ENCODE measurements around the gene SH3PXD2A.

Gene SH3PXD2A

DNA sequence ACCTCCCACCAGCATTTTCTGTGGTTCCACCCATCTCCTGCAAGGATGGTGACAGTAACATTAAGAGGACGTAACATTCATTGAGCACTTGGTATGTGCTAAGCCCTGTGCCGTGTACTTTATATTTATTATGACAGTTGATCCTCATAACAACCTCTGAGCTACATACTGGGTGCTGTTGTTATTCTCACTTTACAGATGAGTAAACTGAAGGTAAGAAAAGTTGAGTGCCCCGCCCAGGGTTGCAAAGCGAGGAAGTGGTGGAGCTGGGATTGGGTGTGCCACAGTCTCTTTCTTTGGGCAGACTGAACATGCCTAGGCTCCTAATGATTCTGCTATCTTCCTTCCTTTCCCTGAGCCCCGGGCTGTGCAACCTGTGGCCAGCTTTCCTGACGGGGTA lies 107.4 kb downstream of the SH3PXD2A start:
- no peak overlapping the region for H3K27ac ChIP-seq (ENCODE audit: insufficient read depth in 1 of 2, low read depth in 1 of 2, low read length in 2 of 2, poor library complexity in 1 of 2, severe bottlenecking in 2 of 2)
- POLR2A ChIA-PET, result no interaction called here

DNA sequence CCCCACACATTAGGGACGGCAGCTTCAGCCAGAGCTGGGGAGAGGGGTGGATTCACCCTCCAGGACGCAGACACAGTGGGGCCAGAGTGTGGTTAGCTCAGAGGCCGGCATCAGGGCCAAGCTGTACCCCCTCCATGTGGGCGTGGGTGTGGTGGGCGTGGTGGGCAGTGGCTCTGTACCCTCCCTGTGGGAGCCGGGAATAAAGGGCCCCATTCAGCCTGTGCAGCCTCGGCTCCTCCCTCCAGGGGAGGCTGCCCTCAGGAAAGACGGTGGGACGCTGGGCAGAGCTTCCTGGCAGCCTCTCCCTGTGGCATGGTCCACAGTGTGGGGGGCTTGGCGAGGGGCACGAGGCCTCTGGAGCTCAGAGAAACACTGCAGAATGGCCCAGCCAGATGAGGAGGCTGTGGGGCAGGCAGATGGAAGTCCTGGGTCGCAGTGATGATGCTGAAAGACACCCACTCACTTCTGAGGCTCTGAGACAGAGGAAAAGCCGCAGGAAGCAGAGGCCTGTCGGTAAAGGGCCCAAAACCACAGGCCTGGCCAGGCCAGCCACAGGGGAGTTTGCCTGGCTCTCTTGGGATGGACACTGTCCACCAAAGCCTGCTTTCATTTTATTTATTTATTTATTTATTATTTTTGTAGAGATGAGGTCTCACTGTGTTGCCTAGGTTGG lies 108.0 kb downstream of the SH3PXD2A start:
- Histone ChIP-seq H3K4me3 (ENCODE audit: control insufficient read depth in 1 of 7, extremely low read depth in 1 of 7, insufficient read depth in 4 of 7, low read depth in 2 of 7, low read length in 6 of 7) (no peak overlapping the region), H3K36me3 (ENCODE audit: control insufficient read depth in 4 of 4, insufficient read depth in 4 of 4, low read length in 3 of 4) (no peaks in the 10 kb centered on the region), H3K27ac (ENCODE audit: insufficient read depth in 1 of 2, low read depth in 1 of 2, low read length in 2 of 2, poor library complexity in 1 of 2, severe bottlenecking in 2 of 2) (no peak overlapping the region), H3K27me3 (replicated peaks in 2 of 5; ENCODE audit: control insufficient read depth in 4 of 5, insufficient read depth in 5 of 5, low read length in 4 of 5) (no peaks in the 10 kb centered on the region), H3K4me1 (ENCODE audit: control extremely low read depth in 1 of 4, control insufficient read depth in 4 of 4, insufficient read depth in 4 of 4, low read length in 3 of 4) (peaks cover 0 to 37% (median 2%) of the 10 kb centered on the region in 4 experiments), H3K9me3 (ENCODE audit: control extremely low read depth in 1 of 5, control insufficient read depth in 4 of 5, insufficient read depth in 2 of 5, low read depth in 1 of 5, low read length in 4 of 5) (no peaks in the 10 kb centered on the region)
- CTCF ChIA-PET, result interaction anchor here (0.6 to 2.9 kb wide), 9 partner anchors 8 to 283 kb away, joined by 3 to 9 read pairs (median 3); partner anchors contain the start of gene SH3PXD2A
- WGBS (ENCODE audit: insufficient coverage), result 95% methylated on average over 11 of the region's 14 CpGs
- POLR2A ChIA-PET, result no interaction called here
- no peak for DNase-seq

More for the DNA sequence above, 107.4 kb downstream of the SH3PXD2A start:
- H3K27me3 ChIP-seq (replicated peaks in 2 of 5; ENCODE audit: control insufficient read depth in 4 of 5, insufficient read depth in 5 of 5, low read length in 4 of 5), result no peaks in the 10 kb centered on the region
- peaks cover 0 to 3% (median 0%) of the 10 kb centered on the region in 5 experiments for H3K9me3 ChIP-seq (ENCODE audit: control extremely low read depth in 1 of 5, control insufficient read depth in 4 of 5, insufficient read depth in 2 of 5, low read depth in 1 of 5, low read length in 4 of 5)
- no peaks in the 10 kb centered on the region for H3K36me3 ChIP-seq (ENCODE audit: control insufficient read depth in 4 of 4, insufficient read depth in 4 of 4, low read length in 3 of 4)
- WGBS (ENCODE audit: insufficient coverage), result 100% methylated on average over 5 of the region's 6 CpGs
- no peak for DNase-seq
- no peak overlapping the region for H3K4me3 ChIP-seq (ENCODE audit: control insufficient read depth in 1 of 7, extremely low read depth in 1 of 7, insufficient read depth in 4 of 7, low read depth in 2 of 7, low read length in 6 of 7)
- peaks cover 0 to 33% (median 2%) of the 10 kb centered on the region in 4 experiments for H3K4me1 ChIP-seq (ENCODE audit: control extremely low read depth in 1 of 4, control insufficient read depth in 4 of 4, insufficient read depth in 4 of 4, low read length in 3 of 4)
- CTCF ChIA-PET, result interaction anchor here (0.6 to 2.9 kb wide), 5 partner anchors 9 to 284 kb away, joined by 3 to 9 read pairs (median 4); no protein-coding TSS in a partner anchor

DNA sequence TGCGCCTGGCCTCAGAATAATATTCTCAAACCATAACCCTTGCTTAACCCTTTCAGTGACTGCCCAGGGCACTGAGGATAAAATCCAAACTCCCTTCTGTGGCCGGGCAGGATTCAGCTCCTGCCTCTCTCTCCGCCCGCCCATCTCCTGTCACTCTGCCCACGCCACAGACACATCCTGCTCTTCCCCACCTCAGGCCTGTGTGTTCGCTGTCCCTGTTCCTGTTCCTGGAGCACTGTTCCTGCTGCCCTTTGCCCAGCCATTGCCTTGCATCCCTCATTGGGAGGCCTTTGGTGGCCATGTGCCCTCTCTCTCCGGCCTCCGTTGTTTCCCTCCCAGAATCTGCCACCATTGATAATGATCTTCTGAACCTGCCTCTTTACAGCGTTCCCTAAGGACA lies 108.8 kb downstream of the SH3PXD2A start:
- whole genome bisulfite sequencing (ENCODE audit: insufficient coverage), result 92% methylated on average over 7 of the region's 9 CpGs
- Histone ChIP-seq H3K36me3 (ENCODE audit: control insufficient read depth in 4 of 4, insufficient read depth in 4 of 4, low read length in 3 of 4) (no peaks in the 10 kb centered on the region), H3K27ac (ENCODE audit: insufficient read depth in 1 of 2, low read depth in 1 of 2, low read length in 2 of 2, poor library complexity in 1 of 2, severe bottlenecking in 2 of 2) (no peak overlapping the region), H3K4me3 (ENCODE audit: control insufficient read depth in 1 of 7, extremely low read depth in 1 of 7, insufficient read depth in 4 of 7, low read depth in 2 of 7, low read length in 6 of 7) (no peak overlapping the region), H3K4me1 (ENCODE audit: control extremely low read depth in 1 of 4, control insufficient read depth in 4 of 4, insufficient read depth in 4 of 4, low read length in 3 of 4) (peaks cover 0 to 37% (median 2%) of the 10 kb centered on the region in 4 experiments), H3K9me3 (ENCODE audit: control extremely low read depth in 1 of 5, control insufficient read depth in 4 of 5, insufficient read depth in 2 of 5, low read depth in 1 of 5, low read length in 4 of 5) (no peaks in the 10 kb centered on the region), H3K27me3 (replicated peaks in 2 of 5; ENCODE audit: control insufficient read depth in 4 of 5, insufficient read depth in 5 of 5, low read length in 4 of 5) (no peaks in the 10 kb centered on the region)
- ChIA-PET CTCF (interaction anchor here (0.9 to 2.9 kb wide), 6 partner anchors 10 to 139 kb away, joined by 3 to 9 read pairs (median 3); partner anchors contain the start of gene SH3PXD2A), POLR2A (no interaction called here)
- no peak for DNase-seq

DNA sequence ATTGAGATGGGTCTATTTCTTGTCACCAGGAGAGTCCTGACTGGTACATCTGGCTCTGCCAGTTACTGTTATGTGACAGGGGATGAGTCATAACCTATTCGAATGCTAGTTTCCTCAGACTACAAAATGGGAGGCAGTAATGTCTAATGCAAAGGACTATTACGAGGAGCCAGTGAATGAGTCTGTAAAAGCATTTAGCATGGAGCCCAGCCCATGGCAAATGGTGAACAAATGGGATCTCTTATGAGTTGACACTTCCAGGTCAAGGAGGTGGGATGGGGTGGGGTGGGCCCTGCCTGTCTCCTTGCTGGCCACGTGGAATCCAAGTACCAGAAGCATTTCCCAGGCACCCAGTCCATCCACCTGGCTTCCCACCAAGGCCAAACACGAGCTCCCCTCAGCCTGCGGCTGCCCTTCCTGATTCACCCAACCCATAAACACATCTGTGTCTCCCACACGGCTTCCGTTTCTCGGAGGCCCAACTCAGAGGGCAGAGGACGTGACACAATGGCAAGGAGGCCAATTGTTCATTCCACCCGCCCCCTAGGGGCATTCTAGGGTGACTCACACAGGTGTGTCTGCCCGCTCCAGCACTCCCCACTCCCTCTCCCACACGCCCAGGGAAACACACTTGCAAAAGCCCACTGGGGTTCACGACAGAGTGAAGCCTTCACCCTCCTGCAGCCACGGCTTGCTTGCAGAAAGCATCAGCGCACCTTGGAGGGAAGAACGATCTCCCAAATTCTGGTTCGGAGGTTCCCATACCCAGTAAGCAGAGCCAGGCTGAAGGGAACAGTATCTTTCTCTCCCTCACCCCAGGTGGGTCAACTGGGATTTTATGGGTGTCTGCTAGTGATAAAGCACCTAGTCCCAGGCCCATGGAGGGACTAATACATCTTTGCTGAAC lies 109.8 kb downstream of the SH3PXD2A start:
- Histone ChIP-seq H3K36me3 (ENCODE audit: control insufficient read depth in 4 of 4, insufficient read depth in 4 of 4, low read length in 3 of 4) (no peaks in the 10 kb centered on the region), H3K27ac (ENCODE audit: insufficient read depth in 1 of 2, low read depth in 1 of 2, low read length in 2 of 2, poor library complexity in 1 of 2, severe bottlenecking in 2 of 2) (no peak overlapping the region), H3K4me3 (ENCODE audit: control insufficient read depth in 1 of 7, extremely low read depth in 1 of 7, insufficient read depth in 4 of 7, low read depth in 2 of 7, low read length in 6 of 7) (no peak overlapping the region), H3K9me3 (ENCODE audit: control extremely low read depth in 1 of 5, control insufficient read depth in 4 of 5, insufficient read depth in 2 of 5, low read depth in 1 of 5, low read length in 4 of 5) (no peaks in the 10 kb centered on the region), H3K4me1 (ENCODE audit: control extremely low read depth in 1 of 4, control insufficient read depth in 4 of 4, insufficient read depth in 4 of 4, low read length in 3 of 4) (peaks cover 0 to 37% (median 2%) of the 10 kb centered on the region in 4 experiments), H3K27me3 (replicated peaks in 2 of 5; ENCODE audit: control insufficient read depth in 4 of 5, insufficient read depth in 5 of 5, low read length in 4 of 5) (no peaks in the 10 kb centered on the region)
- WGBS (ENCODE audit: insufficient coverage), result 97% methylated on average over 15 of the region's 17 CpGs
- ChIA-PET CTCF (interaction anchor here (0.7 to 2.9 kb wide), 5 partner anchors 8 to 103 kb away, joined by 3 to 9 read pairs (median 4); no protein-coding TSS in a partner anchor), POLR2A (no interaction called here)
- peak in 2 of 3 donors; percentile 47 to 53 for DNase-seq

DNA sequence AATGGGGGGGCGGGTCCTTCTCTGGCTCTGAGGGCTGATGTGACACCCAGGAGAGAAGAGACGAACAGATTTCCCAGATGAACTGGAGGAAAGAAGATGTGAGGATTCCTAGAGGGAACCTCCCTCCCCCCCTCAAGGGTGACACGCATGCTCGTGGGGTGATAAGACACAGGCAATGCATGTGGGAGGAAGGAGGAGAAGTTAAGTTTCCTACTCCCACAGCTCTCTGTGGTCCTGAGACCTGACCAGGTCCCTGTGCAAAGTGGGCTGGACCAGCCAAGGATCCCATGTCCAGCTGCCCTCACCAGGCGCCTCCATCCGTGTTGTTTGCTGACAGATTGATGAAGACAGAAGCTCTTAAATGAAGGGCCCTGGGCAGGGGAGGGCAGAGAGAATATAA lies 112.6 kb downstream of the SH3PXD2A start:
- peaks cover 0 to 35% (median 2%) of the 10 kb centered on the region in 4 experiments for H3K4me1 ChIP-seq (ENCODE audit: control extremely low read depth in 1 of 4, control insufficient read depth in 4 of 4, insufficient read depth in 4 of 4, low read length in 3 of 4)
- H3K36me3 ChIP-seq (ENCODE audit: control insufficient read depth in 4 of 4, insufficient read depth in 4 of 4, low read length in 3 of 4), result no peaks in the 10 kb centered on the region
- H3K4me3 ChIP-seq (ENCODE audit: control insufficient read depth in 1 of 7, extremely low read depth in 1 of 7, insufficient read depth in 4 of 7, low read depth in 2 of 7, low read length in 6 of 7), result no peak overlapping the region
- H3K9me3 ChIP-seq (ENCODE audit: control extremely low read depth in 1 of 5, control insufficient read depth in 4 of 5, insufficient read depth in 2 of 5, low read depth in 1 of 5, low read length in 4 of 5), result no peaks in the 10 kb centered on the region
- no peaks in the 10 kb centered on the region for H3K27me3 ChIP-seq (replicated peaks in 2 of 5; ENCODE audit: control insufficient read depth in 4 of 5, insufficient read depth in 5 of 5, low read length in 4 of 5)
- POLR2A ChIA-PET, result no interaction called here
- 90% methylated on average over 2 of the region's 6 CpGs for WGBS (ENCODE audit: insufficient coverage)
- CTCF ChIA-PET, result interaction anchor here (0.9 to 3.0 kb wide), 5 partner anchors 7 to 112 kb away, joined by 3 to 12 read pairs (median 4); partner anchors contain the start of gene SH3PXD2A
- H3K27ac ChIP-seq (ENCODE audit: insufficient read depth in 1 of 2, low read depth in 1 of 2, low read length in 2 of 2, poor library complexity in 1 of 2, severe bottlenecking in 2 of 2), result no peak overlapping the region
- DNase-seq, result no peak

DNA sequence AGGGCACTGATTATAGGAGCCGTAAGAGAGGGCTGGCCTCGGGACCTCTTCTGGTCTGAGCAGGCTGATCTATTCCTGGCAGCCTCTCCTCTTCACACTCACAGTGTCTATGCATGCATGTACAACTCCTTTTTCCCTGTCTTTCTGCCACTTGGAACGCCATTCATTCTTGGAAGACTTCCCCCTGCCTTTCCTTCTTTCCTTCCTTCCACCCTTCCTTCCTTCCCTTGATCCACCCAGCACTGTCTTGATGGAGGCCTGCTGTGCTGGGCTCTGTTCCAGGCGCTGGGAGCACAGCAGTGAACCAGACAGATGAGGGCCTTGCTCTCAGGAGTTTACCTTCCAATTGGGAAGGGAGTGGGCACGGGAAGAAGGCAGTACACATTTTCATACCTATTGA lies 114.8 kb downstream of the SH3PXD2A start:
- DNase-seq, result no peak
- no peak overlapping the region for H3K4me3 ChIP-seq (ENCODE audit: control insufficient read depth in 1 of 7, extremely low read depth in 1 of 7, insufficient read depth in 4 of 7, low read depth in 2 of 7, low read length in 6 of 7)
- 100% methylated on average over 3 of the region's 5 CpGs for WGBS (ENCODE audit: insufficient coverage)
- CTCF ChIA-PET, result interaction anchor here (1.4 to 2.8 kb wide), 2 partner anchors 10 to 15 kb away, joined by 4 to 11 read pairs; no protein-coding TSS in a partner anchor
- POLR2A ChIA-PET, result no interaction called here
- H3K9me3 ChIP-seq (ENCODE audit: control extremely low read depth in 1 of 5, control insufficient read depth in 4 of 5, insufficient read depth in 2 of 5, low read depth in 1 of 5, low read length in 4 of 5), result no peaks in the 10 kb centered on the region
- H3K4me1 ChIP-seq (ENCODE audit: control extremely low read depth in 1 of 4, control insufficient read depth in 4 of 4, insufficient read depth in 4 of 4, low read length in 3 of 4), result peaks cover 0 to 20% (median 1%) of the 10 kb centered on the region in 4 experiments
- H3K27ac ChIP-seq (ENCODE audit: insufficient read depth in 1 of 2, low read depth in 1 of 2, low read length in 2 of 2, poor library complexity in 1 of 2, severe bottlenecking in 2 of 2), result no peak overlapping the region
- no peaks in the 10 kb centered on the region for H3K27me3 ChIP-seq (replicated peaks in 2 of 5; ENCODE audit: control insufficient read depth in 4 of 5, insufficient read depth in 5 of 5, low read length in 4 of 5)
- H3K36me3 ChIP-seq (ENCODE audit: control insufficient read depth in 4 of 4, insufficient read depth in 4 of 4, low read length in 3 of 4), result no peaks in the 10 kb centered on the region

All from common myeloid progenitor, CD34-positive (primary cell).